Mucosa of rectum (tissue), 2 donors: ENCODE results near the gene FUBP1.
"Not testable (repeated sequence)": the region's sequence is repeated elsewhere in the genome, so short reads cannot be mapped to it uniquely, and the experiment has no call there.

Experiments used
- H3K27ac ChIP-seq, 2 donors: one replicate each; pipeline ENCODE4 v1.7.0; 2013; ENCODE audit warnings: inconsistent platforms in 2 of 2, low read depth in 2 of 2, low read length in 2 of 2
- H3K27me3 ChIP-seq, 2 donors: one replicate each; pipeline ENCODE4 v1.7.0; 2013; ENCODE audit warnings: low read length in 2 of 2; ENCODE audit not compliant: control insufficient read depth in 2 of 2, insufficient read depth in 2 of 2
- H3K36me3 ChIP-seq, 2 donors: one replicate each; pipeline ENCODE4 v1.7.0; 2013; ENCODE audit warnings: low read length in 2 of 2; ENCODE audit not compliant: control insufficient read depth in 2 of 2, insufficient read depth in 2 of 2
- H3K4me1 ChIP-seq, 2 donors: one replicate each; pipeline ENCODE4 v1.7.0; 2013; ENCODE audit warnings: low read length in 2 of 2, mild to moderate bottlenecking in 1 of 2; ENCODE audit not compliant: control insufficient read depth in 2 of 2, insufficient read depth in 2 of 2
- H3K4me3 ChIP-seq, 2 donors: one replicate each; pipeline ENCODE4 v1.7.0; 2013; ENCODE audit warnings: low read length in 2 of 2
- H3K9ac ChIP-seq, 2 donors: one replicate each; pipeline ENCODE4 v1.7.0; 2013; ENCODE audit warnings: low read length in 2 of 2, low read depth in 1 of 2, mild to moderate bottlenecking in 1 of 2
- H3K9me3 ChIP-seq, 2 donors: one replicate each; pipeline ENCODE4 v1.7.0; 2013; ENCODE audit warnings: low read length in 2 of 2; ENCODE audit not compliant: control insufficient read depth in 2 of 2
- donor health status: healthy.
- donor health status: Normal muscosa, but diverticular disease.

Gene FUBP1

DNA sequence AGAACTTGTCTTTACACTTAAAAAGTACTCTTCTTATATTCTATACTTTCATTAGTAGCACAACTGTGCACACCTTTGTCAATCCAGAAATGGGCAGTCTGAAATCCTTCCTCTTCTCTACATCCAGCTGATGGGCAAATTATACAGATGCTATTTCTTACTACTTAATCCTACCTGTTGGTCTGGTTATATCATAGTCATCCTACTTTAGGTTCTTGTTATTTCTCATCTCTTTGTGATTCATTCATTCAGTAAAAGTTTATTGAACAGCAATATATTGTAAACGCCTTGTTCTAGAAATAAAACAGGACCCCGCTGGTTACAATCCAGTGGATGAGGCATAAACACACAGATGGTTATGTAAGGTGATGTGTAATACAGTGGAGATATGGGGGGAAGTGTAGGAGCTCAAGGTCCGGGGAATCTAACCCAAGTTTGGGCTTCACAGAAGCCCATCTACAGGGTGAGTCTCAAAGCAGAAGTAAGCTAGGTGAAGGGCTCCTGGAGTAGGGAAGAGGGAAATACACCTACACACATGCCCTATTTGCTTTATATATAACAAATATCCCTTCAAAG is 11.8 kb upstream of the FUBP1 start:
- Histone ChIP-seq H3K27me3 (no peaks in the 10 kb centered on the region), H3K4me1 (peaks cover 0 to 5% of the 10 kb centered on the region in 2 donors), H3K4me3 (no peak overlapping the region)

DNA sequence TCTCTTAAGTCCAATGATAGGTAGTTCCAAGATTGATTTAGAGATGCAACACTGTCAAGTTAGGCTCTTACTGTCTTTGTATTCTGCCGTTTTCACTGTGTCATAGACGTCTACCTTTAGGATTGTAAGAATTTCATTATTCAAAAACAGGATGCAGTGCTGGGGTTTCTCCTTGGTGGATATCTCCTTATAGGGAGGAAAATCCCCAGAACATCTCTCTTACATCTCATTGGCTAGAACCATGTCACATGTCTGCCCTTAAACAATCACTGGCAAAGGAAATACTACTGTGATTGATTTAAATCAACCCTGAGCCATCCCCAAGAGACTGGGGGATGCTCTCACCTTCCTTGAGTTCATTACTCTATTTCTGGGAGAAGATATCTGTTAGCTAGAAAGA is 10.9 kb upstream of the FUBP1 start:
- Histone ChIP-seq H3K4me1 (peaks cover 0 to 5% of the 10 kb centered on the region in 2 donors), H3K36me3 (no peaks in the 10 kb centered on the region), H3K4me3 (no peak overlapping the region), H3K27me3 (no peaks in the 10 kb centered on the region), H3K9ac (no peak overlapping the region), H3K9me3 (no peaks in the 10 kb centered on the region), H3K27ac (no peak overlapping the region)

More for the DNA sequence above, 11.8 kb upstream of the FUBP1 start:
- Histone ChIP-seq H3K9me3 (no peaks in the 10 kb centered on the region), H3K36me3 (no peaks in the 10 kb centered on the region), H3K27ac (no peak overlapping the region), H3K9ac (no peak overlapping the region)

DNA sequence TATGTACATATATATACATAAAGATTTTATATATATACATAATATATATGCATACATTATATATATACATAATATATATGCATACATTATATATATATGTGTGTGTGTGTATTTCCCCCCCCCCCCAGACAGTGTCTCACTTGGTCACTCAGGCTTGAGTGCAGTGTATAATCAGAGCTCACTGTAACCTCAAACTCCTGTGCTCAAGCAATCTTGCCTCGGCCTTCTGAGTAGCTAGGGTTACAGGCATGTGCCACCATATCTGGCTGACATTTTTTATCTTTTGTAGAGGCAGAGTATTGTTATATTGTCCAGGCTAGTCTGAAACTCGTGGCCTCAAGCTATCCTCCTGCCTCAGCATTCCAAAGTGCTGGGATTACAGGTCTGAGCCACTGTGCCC is 9.0 kb upstream of the FUBP1 start:
- no peak overlapping the region for H3K27ac ChIP-seq
- H3K36me3 ChIP-seq, result no peaks in the 10 kb centered on the region
- H3K4me1 ChIP-seq, result peaks cover 0 to 5% of the 10 kb centered on the region in 2 donors
- no peaks in the 10 kb centered on the region for H3K9me3 ChIP-seq
- no peak overlapping the region for H3K4me3 ChIP-seq
- H3K27me3 ChIP-seq, result no peaks in the 10 kb centered on the region
- H3K9ac ChIP-seq, result no peak overlapping the region

DNA sequence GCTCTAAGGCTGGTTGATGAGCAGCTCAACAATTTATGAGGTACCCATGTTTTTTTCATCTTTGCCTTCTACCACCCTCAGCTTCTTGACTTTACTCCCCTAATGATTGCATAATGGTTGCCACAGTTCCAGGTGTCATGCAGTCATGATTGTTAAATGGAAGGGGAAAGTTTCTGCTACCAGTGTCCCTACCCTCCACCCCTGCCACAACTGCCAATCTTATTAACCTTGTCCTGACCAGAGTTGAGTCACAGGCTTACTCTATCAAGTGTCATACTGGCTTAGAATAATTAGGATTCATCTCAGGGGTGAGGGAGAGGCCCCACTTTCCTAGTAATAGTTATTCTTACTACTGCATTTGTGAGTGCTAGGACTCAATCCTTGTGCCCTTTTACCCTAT is 7.9 kb upstream of the FUBP1 start:
- no peaks in the 10 kb centered on the region for H3K9me3 ChIP-seq
- no peaks in the 10 kb centered on the region for H3K27me3 ChIP-seq
- no peak overlapping the region for H3K27ac ChIP-seq
- H3K9ac ChIP-seq, result no peak overlapping the region
- H3K36me3 ChIP-seq, result no peaks in the 10 kb centered on the region
- H3K4me1 ChIP-seq, result peaks cover 0 to 2% of the 10 kb centered on the region in 2 donors
- no peak overlapping the region for H3K4me3 ChIP-seq

DNA sequence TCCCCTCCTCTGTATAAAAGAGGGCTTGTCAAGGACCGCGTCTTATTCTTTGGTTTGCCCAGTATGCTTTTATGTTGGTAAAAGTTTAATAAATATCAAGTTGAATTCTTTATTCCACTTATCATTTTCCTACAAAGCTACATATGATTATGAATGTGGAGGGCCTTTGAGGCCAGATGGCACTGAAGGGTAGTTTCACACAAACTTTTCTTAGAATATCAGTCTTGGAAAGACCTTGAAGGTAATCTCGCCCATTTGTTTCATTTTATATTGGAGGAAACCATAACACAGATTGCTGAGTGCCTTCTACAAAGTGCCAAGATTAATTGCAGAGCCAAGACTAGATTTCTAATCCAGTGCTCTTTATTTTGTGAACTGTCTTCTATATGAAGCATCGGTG is 5.8 kb upstream of the FUBP1 start:
- H3K36me3 ChIP-seq, result no peaks in the 10 kb centered on the region
- no peak overlapping the region for H3K4me3 ChIP-seq
- H3K27me3 ChIP-seq, result no peaks in the 10 kb centered on the region
- H3K9me3 ChIP-seq, result no peaks in the 10 kb centered on the region
- no peak overlapping the region for H3K9ac ChIP-seq
- H3K27ac ChIP-seq, result no peak overlapping the region
- peaks cover 0 to 7% of the 10 kb centered on the region in 2 donors for H3K4me1 ChIP-seq

DNA sequence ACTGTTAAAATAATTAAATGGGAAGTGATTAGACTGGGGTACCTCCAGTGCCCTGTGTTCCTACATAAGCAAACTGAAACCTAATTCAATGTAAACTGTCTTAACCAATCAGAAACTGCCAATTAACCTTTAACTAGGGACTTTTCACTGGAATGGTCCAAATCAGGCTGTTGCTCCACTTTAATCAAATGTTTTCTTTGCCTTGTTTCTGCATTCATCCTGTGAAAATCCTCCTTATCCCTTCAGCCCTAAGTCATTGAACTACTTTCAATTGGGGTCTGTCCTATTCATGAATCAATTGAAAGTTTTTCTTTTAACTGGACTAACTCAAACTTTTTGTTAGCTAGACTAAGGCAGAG is 5.1 kb upstream of the FUBP1 start:
- no peak overlapping the region for H3K27ac ChIP-seq

DNA sequence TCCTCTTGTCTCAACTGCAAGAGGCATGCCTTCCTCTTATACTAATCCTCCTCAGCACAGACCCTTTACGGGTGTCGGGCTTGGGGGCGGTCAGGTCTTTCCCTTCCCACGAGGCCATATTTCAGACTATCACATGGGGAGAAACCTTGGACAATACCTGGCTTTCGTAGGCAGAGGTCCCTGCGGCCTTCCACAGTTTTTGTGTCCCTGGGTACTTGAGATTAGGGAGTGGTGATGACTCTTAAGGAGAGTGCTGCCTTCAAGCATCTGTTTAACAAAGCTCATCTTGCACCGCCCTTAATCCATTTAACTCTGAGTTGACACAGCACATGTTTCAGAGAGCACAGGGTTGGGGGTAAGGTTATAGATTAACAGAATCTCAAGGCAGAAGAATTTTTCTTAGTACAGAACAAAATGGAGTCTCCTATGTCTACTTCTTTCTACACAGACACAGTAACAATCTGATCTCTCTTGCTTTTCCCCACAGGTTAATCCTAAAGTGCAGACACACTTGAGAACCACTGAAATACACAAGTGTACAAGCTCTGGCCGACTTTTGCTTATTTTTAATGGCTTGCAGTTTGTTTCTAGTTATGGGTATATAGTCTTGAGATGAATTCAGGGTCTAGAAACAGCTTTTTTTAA is 4.6 kb upstream of the FUBP1 start:
- not testable (repeated sequence) for H3K36me3 ChIP-seq, H3K27ac ChIP-seq, H3K9me3 ChIP-seq, H3K9ac ChIP-seq, H3K4me1 ChIP-seq, H3K4me3 ChIP-seq, H3K27me3 ChIP-seq

More for the DNA sequence above, 5.1 kb upstream of the FUBP1 start:
- no peaks in the 10 kb centered on the region for H3K36me3 ChIP-seq
- no peak overlapping the region for H3K4me3 ChIP-seq
- H3K9ac ChIP-seq, result no peak overlapping the region
- no peaks in the 10 kb centered on the region for H3K9me3 ChIP-seq
- H3K27me3 ChIP-seq, result no peaks in the 10 kb centered on the region
- peaks cover 0 to 7% of the 10 kb centered on the region in 2 donors for H3K4me1 ChIP-seq

DNA sequence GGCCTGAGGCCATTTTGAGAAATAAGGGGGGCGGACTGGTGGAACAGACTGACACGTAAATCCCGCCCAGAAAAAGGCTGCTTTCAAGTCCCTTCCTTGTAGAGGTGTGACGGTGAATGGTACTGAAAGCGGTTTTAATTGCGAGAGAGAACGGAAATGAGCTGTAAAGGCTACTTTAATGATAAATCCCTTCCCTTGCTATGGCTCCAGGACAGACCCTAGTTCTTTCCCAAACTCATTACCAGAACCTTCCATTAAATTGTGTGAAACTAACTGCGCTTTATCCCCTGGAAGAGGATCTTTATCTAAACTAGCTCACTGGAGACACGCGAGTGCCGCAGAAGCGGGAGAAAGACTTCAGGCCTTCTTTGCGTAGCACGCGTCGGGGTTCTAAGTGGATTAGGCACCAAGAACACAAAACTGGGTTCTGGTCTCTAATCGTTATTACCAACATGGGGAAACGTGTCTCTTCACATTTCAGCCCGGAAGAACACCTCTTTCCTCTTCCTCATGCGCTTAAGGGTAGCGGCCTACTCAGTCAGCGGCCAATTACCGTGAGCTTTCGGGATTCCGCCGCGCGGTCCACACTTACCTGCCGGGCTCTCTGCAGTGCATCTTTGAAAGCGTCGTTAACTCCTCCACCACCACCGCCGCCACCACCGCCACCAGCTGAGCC is 441 bp downstream of the FUBP1 start:
- peak overlapping the region; percentile 95 to 100 for H3K27ac ChIP-seq
- H3K4me3 ChIP-seq, result peak overlapping the region; percentile 96
- H3K4me1 ChIP-seq, result peaks cover 16 to 17% of the 10 kb centered on the region in 2 donors
- H3K9ac ChIP-seq, result peak overlapping the region; percentile 97 to 99
- H3K9me3 ChIP-seq, result no peaks in the 10 kb centered on the region
- no peaks in the 10 kb centered on the region for H3K27me3 ChIP-seq
- no peaks in the 10 kb centered on the region for H3K36me3 ChIP-seq

DNA sequence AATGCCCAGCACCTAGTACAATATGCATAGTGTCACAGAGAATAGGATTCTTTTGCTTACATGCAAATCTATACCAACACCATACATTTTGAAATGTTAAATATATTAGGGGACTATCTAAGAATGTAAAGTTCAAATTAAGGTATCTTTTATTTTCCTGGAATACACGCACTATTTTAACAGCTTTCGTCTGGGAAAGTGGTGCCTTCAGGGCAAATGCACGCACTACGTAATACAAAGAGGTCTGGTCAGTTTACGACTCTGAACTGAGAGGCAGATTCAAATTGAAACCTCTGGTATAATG is 931 bp downstream of the FUBP1 start:
- no peaks in the 10 kb centered on the region for H3K9me3 ChIP-seq
- peak overlapping the region; percentile 95 to 100 for H3K27ac ChIP-seq
- H3K9ac ChIP-seq, result peak overlapping the region; percentile 97 to 99
- peaks cover 16 to 17% of the 10 kb centered on the region in 2 donors for H3K4me1 ChIP-seq
- peak overlapping the region; percentile 96 for H3K4me3 ChIP-seq
- H3K36me3 ChIP-seq, result no peaks in the 10 kb centered on the region
- H3K27me3 ChIP-seq, result no peaks in the 10 kb centered on the region

DNA sequence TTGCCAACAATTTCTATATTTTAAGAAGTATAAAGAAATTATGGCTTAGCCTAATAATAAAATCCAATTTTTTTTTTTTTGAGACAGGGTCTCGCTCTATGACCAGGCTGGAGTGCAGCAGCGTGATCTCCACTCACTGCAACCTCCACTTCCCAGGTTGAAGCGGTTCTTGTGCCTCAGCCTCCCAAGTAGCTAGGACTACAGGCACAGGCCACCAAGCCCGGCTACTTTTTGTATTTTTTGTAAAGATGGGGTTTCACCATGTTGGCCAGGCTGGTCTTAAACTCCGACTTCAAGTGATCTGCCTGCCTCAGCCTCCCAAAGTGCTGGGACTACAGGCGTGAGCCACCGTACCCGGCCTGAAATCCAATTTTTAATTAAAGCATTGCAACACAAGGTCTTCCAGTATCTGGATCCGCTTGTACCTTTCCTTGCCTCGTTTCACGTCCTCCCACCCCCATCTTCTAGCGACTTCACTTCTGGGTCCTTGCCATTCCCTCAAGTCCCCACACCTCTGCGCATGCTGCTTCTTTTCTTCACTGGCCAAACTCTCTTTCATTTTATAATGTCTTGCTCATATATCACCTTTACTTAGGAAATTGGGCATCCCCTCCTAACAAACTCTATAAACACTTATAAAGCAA is 2.3 kb downstream of the FUBP1 start:
- Histone ChIP-seq H3K27me3 (no peaks in the 10 kb centered on the region), H3K36me3 (no peaks in the 10 kb centered on the region), H3K4me3 (peak overlapping the region; percentile 96), H3K9me3 (no peaks in the 10 kb centered on the region), H3K27ac (no peak overlapping the region), H3K4me1 (peaks cover 16 to 17% of the 10 kb centered on the region in 2 donors), H3K9ac (peak overlapping the region in 1 of 2 donors; percentile 50)
